ENCODE measurements around the gene OPN4. TPM values are rescaled to one million over a fixed set of nuclear protein-coding genes. Genes with fewer than 3 reads are reported as not detected.
A peak's percentile ranks its signal among the peaks of the same experiment; 100 is the strongest.

Gene OPN4
- total and polyA plus RNA-seq, 2 of the 13 experiments (the other 11 are each of a cell fraction or from before 2014, with no cell fraction given) = not detected

- TF ChIP-seq POLR2G (IDR thresholded peaks at IDR 0.05; ENCODE audit: low read depth, low read length) (peak; percentile 35; the same call in 1 of the 2 replicates), PHF20 (CRISPR knock-in tag; IDR thresholded peaks at IDR 0.05) (0 out of 2 replicates have a peak, but pooled peaks have one; percentile 19), HDAC1 (CRISPR knock-in tag; IDR thresholded peaks at IDR 0.05) (peak; percentile 13; the same call in 1 of the 2 replicates), HMG20B (CRISPR knock-in tag; conservative IDR thresholded peaks at IDR 0.05) (no peak), ZUFSP (CRISPR knock-in tag; IDR thresholded peaks at IDR 0.05; ENCODE audit: borderline replicate concordance) (no peak), NFATC3 (CRISPR knock-in tag; IDR thresholded peaks at IDR 0.05) (peak; percentile 77; the same call in 1 of the 2 replicates), SNRNP70 (IDR thresholded peaks at IDR 0.05; ENCODE audit: low read depth, low read length) (no peak), ATF7 (IDR thresholded peaks at IDR 0.05) (no peak), ATF7 (CRISPR knock-in tag; IDR thresholded peaks at IDR 0.05) (no peak), ARID5B (CRISPR knock-in tag; IDR thresholded peaks at IDR 0.05) (0 out of 2 replicates have a peak, but pooled peaks have one; percentile 2), MYPOP (CRISPR knock-in tag; IDR thresholded peaks at IDR 0.05) (peak; percentile 11; the same call in 1 of the 2 replicates), PRMT3 (CRISPR knock-in tag; IDR thresholded peaks at IDR 0.05; ENCODE audit: borderline replicate concordance, low read depth) (no peak)
Observed at GRCh38 chr10:86711513-86712316, 57.4 kb downstream of the OPN4 start (continued).
